Activated T-helper 1 cell treated with anti-CD3 and anti-CD28 coated beads, Interleukin-12 subunit alpha, Interleukin-12 subunit beta, Interleukin-2, Interleukin-4 antibody, amounts not matched to agents 30 ng/mL and 10 ng/mL and 1 ng/mL, durations not matched to agents 14 hours and 24 hours and 36 hours (primary cell): ENCODE measurements around the gene BST2. TPM values are rescaled to one million over a fixed set of nuclear protein-coding genes. Genes with fewer than 3 reads are reported as not detected.

Source experiments
- DNase-seq: peaks from one replicate; pipeline ENCODE4 v3.0.0; 2021; ENCODE audit warnings: low spot score
- H3K27ac Mint-ChIP-seq: one replicate; pipeline ENCODE4 v1.8.0; 2021; ENCODE audit warnings: mild to moderate bottlenecking, mixed read lengths
- H3K27me3 Mint-ChIP-seq: one replicate; pipeline ENCODE4 v1.8.0; 2022; ENCODE audit warnings: mild to moderate bottlenecking, moderate library complexity, mixed read lengths; ENCODE audit not compliant: insufficient read depth
- H3K36me3 Mint-ChIP-seq: one replicate; pipeline ENCODE4 v1.8.0; 2021; ENCODE audit warnings: low read depth, mixed read lengths
- H3K4me1 Mint-ChIP-seq: one replicate; pipeline ENCODE4 v1.8.0; 2021; ENCODE audit warnings: low read depth, mixed read lengths
- H3K4me3 Mint-ChIP-seq: one replicate; pipeline ENCODE4 v1.8.0; 2021; ENCODE audit warnings: mild to moderate bottlenecking, moderate library complexity, mixed read lengths
- H3K9me3 Mint-ChIP-seq: one replicate; pipeline ENCODE4 v1.8.0; 2021; ENCODE audit warnings: mixed read lengths
- intact Hi-C: fragments of 100-400 bp; cut with micrococcal nuclease; formaldehyde crosslinking; loops from one replicate; pipeline ENCODE4 v1.15.1; 2024
- total RNA-seq: library from RNA; stranded (reverse); gene quantifications from 2 replicates; pipeline ENCODE4 v1.2.3, GENCODE V29; 2022

Gene BST2
- total RNA-seq, 1 donor from 2014 or later = 148 TPM

DNA sequence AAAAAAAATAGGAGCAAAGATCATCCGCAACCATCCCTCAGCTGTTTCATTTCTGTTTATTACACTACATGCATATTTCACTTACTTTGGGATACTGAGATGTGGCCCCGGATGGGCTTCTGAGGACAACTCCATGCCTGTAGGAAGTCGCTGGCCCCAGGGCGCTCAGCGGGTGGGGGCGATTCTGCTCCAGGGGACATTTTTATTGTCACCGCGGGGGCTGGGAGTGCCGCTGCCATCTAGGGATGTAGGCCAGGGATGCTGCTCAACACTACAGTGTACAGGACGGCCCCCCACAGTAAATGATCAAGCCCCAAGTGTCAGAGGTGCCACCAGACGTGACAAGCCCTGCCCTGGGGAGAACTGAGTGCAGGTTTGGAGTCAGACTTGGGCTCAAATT lies 6.4 kb upstream of the BST2 start:
- Mint-ChIP-seq H3K4me1 (peaks cover 18% of the 10 kb centered on the region), H3K36me3 (peaks cover 32% of the 10 kb centered on the region), H3K9me3 (no peaks in the 10 kb centered on the region), H3K27me3 (no peaks in the 10 kb centered on the region), H3K4me3 (no peak overlapping the region), H3K27ac (no peak overlapping the region)
- intact Hi-C loops = no loop called here
- no peak for DNase-seq

DNA sequence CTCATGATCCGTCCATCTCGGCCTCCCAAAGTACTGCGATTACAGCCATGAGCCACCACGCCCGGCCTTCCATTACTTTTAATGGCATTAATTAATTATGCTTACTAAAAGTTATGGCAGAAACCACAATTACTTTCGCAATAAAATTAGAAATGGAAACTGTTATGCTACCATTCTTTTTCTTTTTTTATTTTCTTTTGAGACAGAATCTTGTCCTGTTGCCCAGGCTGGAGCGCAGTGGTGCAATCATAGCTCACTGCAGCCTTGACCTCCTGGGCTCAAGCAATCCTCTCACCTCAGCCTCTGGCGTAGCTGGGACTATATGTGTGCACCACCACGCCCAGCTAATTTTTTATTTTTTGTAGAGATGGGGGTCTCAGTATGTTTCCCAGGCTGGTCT lies 4.6 kb upstream of the BST2 start:
- Mint-ChIP-seq H3K4me1 (peaks cover 27% of the 10 kb centered on the region), H3K4me3 (no peak overlapping the region), H3K9me3 (no peaks in the 10 kb centered on the region), H3K36me3 (peaks cover 23% of the 10 kb centered on the region), H3K27ac (no peak overlapping the region), H3K27me3 (no peaks in the 10 kb centered on the region)
- intact Hi-C loops = loop anchor here (5.0 to 10.0 kb wide), 3 partner anchors 42 to 445 kb away; partner anchors contain the start of genes PGLS and RPL18A
- DNase-seq = no peak

DNA sequence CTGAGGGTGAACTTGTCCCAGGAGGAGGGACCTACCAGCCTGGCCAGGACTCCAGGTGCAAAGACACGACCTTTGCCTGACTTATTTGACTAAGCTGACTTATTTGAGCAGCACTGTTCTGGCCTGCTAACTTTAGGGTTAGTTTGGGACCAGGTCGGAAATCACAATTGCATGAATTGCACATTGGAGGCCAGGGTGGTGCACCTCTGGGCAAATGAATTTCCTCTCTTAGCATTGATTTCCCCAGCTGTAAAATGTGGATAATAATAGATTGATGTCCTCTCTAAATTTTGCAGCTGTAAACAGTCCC lies 1.4 kb upstream of the BST2 start:
- Mint-ChIP-seq H3K27me3 (no peaks in the 10 kb centered on the region), H3K4me1 (peaks cover 32% of the 10 kb centered on the region), H3K4me3 (peak overlapping the region; percentile 85), H3K9me3 (no peaks in the 10 kb centered on the region), H3K36me3 (peaks cover 12% of the 10 kb centered on the region), H3K27ac (peak overlapping the region; percentile 89)
- DNase-seq = no peak
- intact Hi-C loops = loop anchor here (5.0 to 10.0 kb wide), 3 partner anchors 45 to 448 kb away; partner anchors contain the start of genes PGLS and RPL18A

DNA sequence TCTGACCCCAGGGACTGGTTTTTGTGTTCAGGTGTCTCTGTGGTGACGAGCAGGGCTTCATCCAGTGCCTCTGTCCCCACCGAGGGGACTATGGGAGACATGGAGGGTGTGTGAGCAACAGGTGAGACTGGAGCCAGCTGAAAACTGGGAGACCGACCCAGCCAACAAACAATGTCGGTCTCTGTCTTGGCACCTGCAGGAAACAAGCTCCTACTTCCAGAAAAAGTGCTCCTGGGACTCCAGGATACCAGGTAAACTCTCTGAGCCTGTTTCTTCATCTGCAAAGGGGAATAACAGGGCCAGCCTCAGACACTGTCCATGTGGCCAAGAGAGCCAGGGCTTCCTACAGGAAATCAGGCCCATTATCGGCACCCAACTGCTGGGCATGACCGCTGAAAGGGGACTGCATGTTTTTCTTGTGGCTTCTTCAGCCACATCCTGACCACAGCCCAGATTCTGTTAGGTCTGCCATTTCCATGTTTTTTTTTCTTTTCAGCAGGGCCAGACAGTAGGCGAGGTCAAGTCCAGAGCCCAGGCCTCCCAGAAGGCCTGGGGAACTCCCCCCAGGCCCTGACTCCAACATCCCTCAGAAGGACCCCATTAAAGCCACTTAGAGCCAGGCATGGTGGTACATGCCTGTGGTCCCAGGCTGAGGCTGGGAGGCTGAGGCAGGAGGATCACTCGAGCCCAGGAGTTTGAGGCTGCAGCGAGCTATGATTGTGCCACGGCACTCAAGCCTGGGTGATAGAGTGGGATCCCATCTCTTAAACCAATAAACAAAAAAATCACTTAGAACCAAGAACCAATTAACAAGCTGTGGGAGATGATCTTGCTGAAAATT lies 836 bp upstream of the BST2 start:
- DNase-seq = no peak
- no peaks in the 10 kb centered on the region for H3K9me3 Mint-ChIP-seq
- H3K36me3 Mint-ChIP-seq = peaks cover 11% of the 10 kb centered on the region
- H3K4me1 Mint-ChIP-seq = peaks cover 32% of the 10 kb centered on the region
- peak overlapping the region; percentile 85 for H3K4me3 Mint-ChIP-seq
- H3K27me3 Mint-ChIP-seq = no peaks in the 10 kb centered on the region
- intact Hi-C loops = loop anchor here (5.0 to 10.0 kb wide), 3 partner anchors 46 to 449 kb away; partner anchors contain the start of genes PGLS and RPL18A
- H3K27ac Mint-ChIP-seq = peak overlapping the region; percentile 89

DNA sequence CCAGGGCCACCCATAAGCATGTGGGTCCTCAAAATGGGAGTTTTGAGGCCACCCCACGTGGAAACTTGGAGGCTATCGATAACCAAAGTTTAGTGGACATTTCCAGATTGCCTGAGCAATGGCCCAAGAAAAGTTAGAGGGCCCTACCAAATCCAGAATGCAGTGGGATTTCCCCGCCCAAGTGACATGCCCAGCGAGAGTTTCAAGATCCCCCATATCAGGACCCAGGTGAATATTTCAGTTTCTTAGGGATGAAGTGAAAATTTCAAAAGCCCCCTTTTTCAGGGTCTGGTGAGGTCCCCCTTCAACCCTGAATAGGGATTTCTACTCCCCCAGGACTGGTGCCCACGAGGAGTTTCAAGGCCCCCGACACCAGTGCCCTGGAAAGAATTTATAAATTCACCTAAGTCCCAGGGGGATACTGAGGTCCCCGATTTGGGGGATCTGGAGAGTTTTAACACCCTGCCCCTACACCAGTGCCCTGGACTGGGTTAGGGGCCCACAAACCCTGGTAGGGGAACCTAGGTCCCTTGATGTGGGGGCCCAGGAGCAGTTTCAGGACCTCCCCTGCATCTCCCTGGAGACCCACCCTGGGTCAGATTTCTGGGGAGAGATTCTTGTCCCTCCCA lies 695 bp downstream of the BST2 start:
- Mint-ChIP-seq H3K4me1 (peaks cover 32% of the 10 kb centered on the region), H3K27me3 (no peaks in the 10 kb centered on the region), H3K36me3 (peaks cover 14% of the 10 kb centered on the region), H3K4me3 (peak overlapping the region; percentile 85), H3K27ac (peak overlapping the region; percentile 89), H3K9me3 (no peaks in the 10 kb centered on the region)
- DNase-seq = no peak
- intact Hi-C loops = loop anchor here (1.0 to 10.0 kb wide), 5 partner anchors 15 to 450 kb away; partner anchors contain the start of genes ANO8, PGLS and RPL18A

DNA sequence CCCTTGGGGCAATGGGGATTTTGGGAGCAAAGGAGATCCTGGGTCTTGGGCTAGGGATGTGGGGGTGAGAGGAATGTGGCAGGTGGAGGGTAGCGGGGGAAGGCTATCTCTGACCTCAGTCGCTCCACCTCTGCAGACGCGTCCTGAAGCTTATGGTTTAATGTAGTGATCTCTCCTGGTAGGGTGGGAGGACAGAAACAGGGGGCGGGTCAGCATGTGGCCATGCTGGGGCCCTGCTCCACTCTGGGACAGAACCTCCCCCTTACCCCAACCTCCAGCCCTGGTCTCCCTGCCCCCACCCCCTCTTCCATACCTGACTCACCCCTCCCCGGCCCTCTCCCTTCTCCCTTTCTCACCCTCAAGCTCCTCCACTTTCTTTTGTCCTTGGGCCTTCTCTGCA lies 1.4 kb downstream of the BST2 start:
- Mint-ChIP-seq H3K4me1 (peaks cover 32% of the 10 kb centered on the region), H3K4me3 (peak overlapping the region; percentile 85), H3K36me3 (peaks cover 14% of the 10 kb centered on the region), H3K27ac (peak overlapping the region; percentile 40), H3K9me3 (no peaks in the 10 kb centered on the region), H3K27me3 (no peaks in the 10 kb centered on the region)
- intact Hi-C loops = loop anchor here (10.0 kb wide), 1 partner anchor 451 kb away; the partner anchor contains the start of gene RPL18A
- no peak for DNase-seq

DNA sequence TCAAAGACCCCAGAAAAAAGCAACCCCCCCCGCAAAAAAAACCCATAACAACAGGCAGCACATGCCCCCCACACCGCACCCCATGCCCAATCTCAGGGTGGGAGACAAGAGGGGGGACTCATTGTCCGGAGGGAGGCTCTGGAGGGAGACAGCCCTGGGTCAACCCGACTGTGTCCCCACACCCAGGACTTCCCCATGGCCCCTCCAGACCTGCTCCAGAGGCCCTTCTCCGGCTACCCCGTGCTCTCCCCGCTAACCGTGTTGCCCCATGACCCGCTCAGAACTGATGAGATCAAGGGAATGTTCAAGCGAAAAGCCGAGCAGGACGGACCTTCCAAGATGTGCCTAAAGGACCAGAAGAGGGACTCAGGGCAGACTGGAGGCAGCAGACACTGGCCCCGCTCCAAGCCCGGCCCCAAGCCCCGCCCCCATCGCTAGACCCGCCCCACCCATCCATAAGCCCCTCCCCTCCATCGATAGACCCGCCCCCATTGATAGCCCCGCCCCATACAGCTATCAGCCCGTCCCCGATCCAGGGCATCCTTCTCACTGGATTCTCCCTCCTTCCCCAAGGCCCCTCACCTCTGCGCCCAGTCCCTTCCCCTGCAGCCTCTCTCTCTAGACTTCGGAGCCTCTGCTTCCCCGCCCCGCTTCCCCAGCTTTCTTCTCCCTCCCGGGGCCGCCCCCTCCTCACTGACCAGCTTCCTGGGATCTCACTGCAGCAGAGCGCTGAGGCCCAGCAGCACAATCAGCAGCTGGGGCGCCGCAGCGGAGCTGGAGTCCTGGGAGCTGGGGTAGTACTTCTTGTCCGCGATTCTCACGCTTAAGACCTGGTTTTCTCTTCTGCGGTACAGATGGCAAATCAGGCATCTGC lies 2.2 kb downstream of the BST2 start:
- H3K4me1 Mint-ChIP-seq = peaks cover 32% of the 10 kb centered on the region
- peaks cover 14% of the 10 kb centered on the region for H3K36me3 Mint-ChIP-seq
- intact Hi-C loops = loop anchor here (1.0 to 10.0 kb wide), 5 partner anchors 8 to 452 kb away; partner anchors contain the start of gene RPL18A
- no peak overlapping the region for H3K27ac Mint-ChIP-seq
- no peak for DNase-seq
- H3K9me3 Mint-ChIP-seq = no peaks in the 10 kb centered on the region
- H3K27me3 Mint-ChIP-seq = no peaks in the 10 kb centered on the region
- peak overlapping the region; percentile 85 for H3K4me3 Mint-ChIP-seq

DNA sequence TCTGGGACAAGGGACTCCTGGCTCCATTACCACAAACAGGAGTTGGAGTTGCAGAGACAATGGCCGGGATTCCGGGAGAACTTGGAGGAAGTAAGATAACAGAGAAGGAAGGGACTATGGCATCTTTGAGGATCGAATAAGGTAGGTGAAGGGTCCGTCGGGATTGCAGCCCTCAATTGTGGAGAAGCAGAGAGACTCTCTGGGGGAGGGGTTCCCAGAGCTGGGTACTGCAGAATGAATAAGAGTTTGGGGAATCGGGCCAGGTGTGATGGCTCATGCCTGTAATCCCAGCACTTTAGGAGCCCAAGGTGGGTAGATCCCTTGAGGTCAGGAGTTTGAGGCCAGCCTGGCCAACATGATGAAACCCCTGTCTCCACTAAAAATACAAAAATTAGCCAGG lies 3.8 kb downstream of the BST2 start:
- H3K27ac Mint-ChIP-seq = no peak overlapping the region
- H3K4me1 Mint-ChIP-seq = peaks cover 18% of the 10 kb centered on the region
- no peaks in the 10 kb centered on the region for H3K27me3 Mint-ChIP-seq
- peaks cover 13% of the 10 kb centered on the region for H3K36me3 Mint-ChIP-seq
- intact Hi-C loops = loop anchor here (10.0 kb wide), 1 partner anchor 453 kb away; the partner anchor contains the start of gene RPL18A
- DNase-seq = no peak
- H3K4me3 Mint-ChIP-seq = no peak overlapping the region
- H3K9me3 Mint-ChIP-seq = no peaks in the 10 kb centered on the region

DNA sequence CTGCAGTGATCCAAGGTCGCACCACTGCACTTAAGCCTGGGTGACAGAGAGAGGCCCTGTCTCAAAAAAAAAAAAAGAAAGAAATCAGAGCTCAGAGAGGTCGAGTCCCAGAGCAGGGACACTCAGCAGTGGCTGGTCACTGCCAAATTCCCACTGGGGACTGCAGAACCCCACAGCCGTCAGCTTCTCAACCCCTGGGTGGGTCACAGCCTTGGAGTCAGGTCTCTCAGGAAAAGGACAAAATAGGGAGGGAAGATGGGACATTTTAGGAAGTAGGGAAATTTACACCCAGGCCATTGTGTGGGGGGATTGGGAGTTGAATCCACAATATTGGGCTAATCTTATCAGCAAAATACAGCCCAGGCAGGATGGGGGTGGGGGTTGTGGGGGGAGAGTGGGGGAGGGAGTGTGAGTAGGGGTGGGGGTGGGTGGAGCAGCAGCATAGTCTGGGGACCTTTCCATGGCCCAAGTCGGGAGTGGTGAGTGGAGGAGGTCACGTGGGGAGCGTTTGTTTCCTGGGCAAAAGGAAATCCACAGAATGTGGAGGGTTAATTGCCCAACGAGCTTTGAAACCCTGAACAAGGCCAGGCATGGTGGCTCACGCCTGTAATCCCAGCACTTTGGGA lies 6.4 kb downstream of the BST2 start:
- H3K9me3 Mint-ChIP-seq = no peaks in the 10 kb centered on the region
- H3K4me1 Mint-ChIP-seq = peaks cover 12% of the 10 kb centered on the region
- H3K36me3 Mint-ChIP-seq = peaks cover 12% of the 10 kb centered on the region
- intact Hi-C loops = no loop called here
- no peak overlapping the region for H3K27ac Mint-ChIP-seq
- no peaks in the 10 kb centered on the region for H3K27me3 Mint-ChIP-seq
- no peak overlapping the region for H3K4me3 Mint-ChIP-seq
- DNase-seq = no peak

DNA sequence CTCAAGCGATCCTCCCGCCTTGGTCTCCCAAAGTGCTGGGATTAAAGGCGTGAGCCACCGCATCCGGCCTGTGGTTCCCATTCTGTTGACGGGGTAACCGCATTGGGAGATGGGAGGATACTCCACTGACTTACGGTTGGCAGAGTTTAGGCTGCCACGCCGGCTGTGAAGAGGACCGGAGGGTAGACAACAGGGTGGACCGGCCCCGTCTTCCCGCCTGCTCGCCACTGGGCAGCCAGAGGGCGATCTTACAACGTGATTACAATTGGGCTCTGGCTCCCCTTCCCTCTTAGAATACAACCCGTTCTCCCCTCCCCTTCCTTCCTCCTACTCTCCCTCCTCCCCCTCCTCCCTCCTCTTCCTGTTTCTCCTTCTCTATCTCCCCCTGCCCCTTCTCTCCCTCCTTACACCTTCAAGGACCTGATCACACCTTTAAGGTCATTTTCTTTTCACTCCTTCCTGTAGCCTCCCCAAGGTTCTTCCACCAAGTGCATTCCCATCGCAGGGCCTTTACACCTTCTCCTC lies 10.5 kb downstream of the BST2 start:
- intact Hi-C loops = loop anchor here (1.0 kb wide), 2 partner anchors 8 to 71 kb away; no protein-coding TSS in a partner anchor
- Mint-ChIP-seq H3K4me1 (peaks cover 20% of the 10 kb centered on the region), H3K36me3 (peaks cover 4% of the 10 kb centered on the region), H3K4me3 (peak overlapping the region; percentile 31), H3K27me3 (peaks cover 3% of the 10 kb centered on the region), H3K27ac (peak overlapping the region; percentile 41), H3K9me3 (no peaks in the 10 kb centered on the region)
- peak; percentile 47 for DNase-seq

DNA sequence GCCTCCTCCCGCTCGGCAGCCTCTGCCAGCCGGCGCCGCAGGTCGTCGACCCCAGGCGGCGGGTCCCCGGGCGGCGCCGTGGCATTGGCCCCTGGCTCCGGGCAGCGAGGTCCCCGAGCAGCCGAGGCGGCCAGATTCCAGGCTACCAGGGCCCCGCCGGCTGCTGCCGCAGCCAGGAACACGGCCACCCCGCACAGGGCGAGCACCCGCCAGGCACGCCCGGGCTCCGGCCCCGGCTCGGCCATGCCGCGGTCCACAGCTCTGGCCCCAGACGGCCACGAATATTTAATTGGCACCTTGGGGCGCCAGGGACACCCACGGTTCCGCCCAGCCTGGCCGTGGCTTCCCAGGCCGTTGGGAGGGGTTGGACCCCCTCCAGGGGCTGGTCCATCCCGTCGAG lies 11.5 kb downstream of the BST2 start, which contains the start of gene CCDC194:
CCDC194 (minus strand) TSS at position 283 of the 400 bp plus-strand sequence; CDS start at position 245, 38 bp downstream.
- intact Hi-C loops = no loop called here
- no peak for DNase-seq
- H3K27ac Mint-ChIP-seq = peak within 1 kb of the TSS; percentile 41
- H3K36me3 Mint-ChIP-seq = peaks cover 4% of the 10 kb centered on the region
- peaks cover 4% of the 10 kb centered on the region for H3K9me3 Mint-ChIP-seq
- peaks cover 20% of the 10 kb centered on the region for H3K4me1 Mint-ChIP-seq
- H3K27me3 Mint-ChIP-seq = peaks cover 11% of the 10 kb centered on the region
- H3K4me3 Mint-ChIP-seq = peak within 1 kb of the TSS; percentile 31

DNA sequence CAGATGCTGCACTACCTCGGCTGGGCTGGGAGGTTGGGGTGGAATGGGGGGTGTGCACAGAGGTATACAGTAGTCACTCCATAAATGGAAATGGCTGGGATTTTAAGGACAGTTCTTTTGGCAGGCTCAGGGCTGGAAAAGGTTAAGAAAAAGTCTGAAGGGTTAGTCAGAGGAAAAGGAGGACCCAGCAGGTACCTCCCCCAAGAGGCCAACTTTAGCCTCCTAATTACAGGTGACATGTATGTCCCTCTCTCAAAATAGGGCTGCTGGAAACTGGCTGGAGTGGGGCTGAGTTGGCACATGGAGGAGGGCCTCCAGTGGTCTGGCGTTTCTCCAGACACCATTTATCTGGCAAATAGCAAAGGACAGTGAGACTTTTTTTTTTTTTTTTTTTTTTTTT lies 12.4 kb downstream of the BST2 start:
- Mint-ChIP-seq H3K27ac (no peak overlapping the region), H3K9me3 (peaks cover 4% of the 10 kb centered on the region)
- intact Hi-C loops = no loop called here

More for the DNA sequence above, 12.4 kb downstream of the BST2 start:
- Mint-ChIP-seq H3K36me3 (peaks cover 4% of the 10 kb centered on the region), H3K27me3 (peaks cover 16% of the 10 kb centered on the region), H3K4me3 (peak overlapping the region; percentile 5), H3K4me1 (peaks cover 20% of the 10 kb centered on the region)
- DNase-seq = no peak
